Parathyroid adenoma (tissue), 2 donors: Measurements from ENCODE around the gene CAMTA1.

ENCODE experiments used
- H2AFZ ChIP-seq: fragments of 300-600 bp; sonication (generic); one replicate; pipeline ENCODE4 v1.7.0; 2017; ENCODE audit warnings: antibody characterized with exemption, mild to moderate bottlenecking
- H3K27ac ChIP-seq: fragments of 300-600 bp; sonication (generic); one replicate; pipeline ENCODE4 v1.7.0; 2017
- H3K27me3 ChIP-seq: fragments of 300-600 bp; sonication (generic); one replicate; pipeline ENCODE4 v1.7.0; 2017; ENCODE audit warnings: low read length; ENCODE audit not compliant: control insufficient read depth, insufficient read depth
- H3K36me3 ChIP-seq: fragments of 300-600 bp; sonication (generic); one replicate; pipeline ENCODE4 v1.7.0; 2017; ENCODE audit warnings: low read length; ENCODE audit not compliant: control insufficient read depth, insufficient read depth
- H3K4me1 ChIP-seq: fragments of 300-600 bp; sonication (generic); one replicate; pipeline ENCODE4 v1.7.0; 2017; ENCODE audit warnings: control low read depth
- H3K4me2 ChIP-seq: fragments of 300-600 bp; sonication (generic); one replicate; pipeline ENCODE4 v1.7.0; 2017; ENCODE audit warnings: low read length
- H3K4me3 ChIP-seq: fragments of 300-600 bp; sonication (generic); one replicate; pipeline ENCODE4 v1.7.0; 2017; ENCODE audit warnings: low read depth, low read length
- H3K79me2 ChIP-seq: fragments of 300-600 bp; sonication (generic); one replicate; pipeline ENCODE4 v1.7.0; 2017; ENCODE audit warnings: control low read depth
- H3K9ac ChIP-seq: fragments of 300-600 bp; sonication (generic); one replicate; pipeline ENCODE4 v1.7.0; 2017; ENCODE audit warnings: mild to moderate bottlenecking
- H3K9me3 ChIP-seq: fragments of 300-600 bp; sonication (generic); one replicate; pipeline ENCODE4 v1.7.0; 2017; ENCODE audit warnings: low read length; ENCODE audit not compliant: control insufficient read depth
- TF ChIP-seq, protein P1 (sequence below): fragments of 300-600 bp; sonication (generic); IDR thresholded peaks from one replicate; pipeline ENCODE4 v1.7.0; 2017; ENCODE audit warnings: antibody characterized with exemption, mild to moderate bottlenecking
- donor health status: primary hyperparathyroidism.

CAMTA1 gene

DNA sequence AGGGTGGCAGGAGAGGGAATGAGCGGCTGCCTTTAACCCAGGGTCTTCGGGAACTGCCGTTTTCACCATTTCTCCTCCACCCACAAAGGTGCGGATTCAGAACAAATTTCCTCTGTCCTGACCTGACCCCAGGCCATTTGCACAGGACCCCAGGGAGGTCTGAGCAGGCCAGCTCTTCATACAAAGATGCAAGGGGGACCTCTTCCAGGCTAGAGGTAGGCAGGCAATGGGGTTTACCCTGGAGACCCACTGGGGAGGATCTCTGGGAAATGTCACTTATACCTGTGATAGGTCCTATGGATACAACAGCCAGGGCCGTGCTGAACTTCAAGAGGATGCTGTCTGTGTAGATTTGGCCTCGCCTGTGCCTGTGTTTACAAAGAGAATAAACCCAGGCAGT lies 896.1 kb downstream of the CAMTA1 start:
- Histone ChIP-seq H3K79me2 (no peaks in the 10 kb centered on the region), H2AFZ (no peak overlapping the region), H3K27me3 (no peaks in the 10 kb centered on the region), H3K4me2 (no peak overlapping the region), H3K27ac (no peak overlapping the region), H3K4me3 (no peak overlapping the region), H3K4me1 (no peaks in the 10 kb centered on the region), H3K9ac (no peak overlapping the region), H3K9me3 (no peaks in the 10 kb centered on the region), H3K36me3 (no peaks in the 10 kb centered on the region)
- TF ChIP-seq, protein P1, sequence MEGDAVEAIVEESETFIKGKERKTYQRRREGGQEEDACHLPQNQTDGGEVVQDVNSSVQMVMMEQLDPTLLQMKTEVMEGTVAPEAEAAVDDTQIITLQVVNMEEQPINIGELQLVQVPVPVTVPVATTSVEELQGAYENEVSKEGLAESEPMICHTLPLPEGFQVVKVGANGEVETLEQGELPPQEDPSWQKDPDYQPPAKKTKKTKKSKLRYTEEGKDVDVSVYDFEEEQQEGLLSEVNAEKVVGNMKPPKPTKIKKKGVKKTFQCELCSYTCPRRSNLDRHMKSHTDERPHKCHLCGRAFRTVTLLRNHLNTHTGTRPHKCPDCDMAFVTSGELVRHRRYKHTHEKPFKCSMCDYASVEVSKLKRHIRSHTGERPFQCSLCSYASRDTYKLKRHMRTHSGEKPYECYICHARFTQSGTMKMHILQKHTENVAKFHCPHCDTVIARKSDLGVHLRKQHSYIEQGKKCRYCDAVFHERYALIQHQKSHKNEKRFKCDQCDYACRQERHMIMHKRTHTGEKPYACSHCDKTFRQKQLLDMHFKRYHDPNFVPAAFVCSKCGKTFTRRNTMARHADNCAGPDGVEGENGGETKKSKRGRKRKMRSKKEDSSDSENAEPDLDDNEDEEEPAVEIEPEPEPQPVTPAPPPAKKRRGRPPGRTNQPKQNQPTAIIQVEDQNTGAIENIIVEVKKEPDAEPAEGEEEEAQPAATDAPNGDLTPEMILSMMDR = no peak

GRCh38 chr1:7683521-7683920 lies 898.3 kb downstream of the CAMTA1 start:
- no peak overlapping the region for H2AFZ ChIP-seq
- H3K27me3 ChIP-seq = no peaks in the 10 kb centered on the region
- H3K9me3 ChIP-seq = no peaks in the 10 kb centered on the region
- no peak overlapping the region for H3K27ac ChIP-seq
- H3K79me2 ChIP-seq = no peaks in the 10 kb centered on the region
- no peak overlapping the region for H3K4me3 ChIP-seq
- H3K36me3 ChIP-seq = no peaks in the 10 kb centered on the region
- no peak overlapping the region for H3K9ac ChIP-seq
- TF ChIP-seq, protein P1 = no peak
- no peak overlapping the region for H3K4me2 ChIP-seq
- no peaks in the 10 kb centered on the region for H3K4me1 ChIP-seq

DNA sequence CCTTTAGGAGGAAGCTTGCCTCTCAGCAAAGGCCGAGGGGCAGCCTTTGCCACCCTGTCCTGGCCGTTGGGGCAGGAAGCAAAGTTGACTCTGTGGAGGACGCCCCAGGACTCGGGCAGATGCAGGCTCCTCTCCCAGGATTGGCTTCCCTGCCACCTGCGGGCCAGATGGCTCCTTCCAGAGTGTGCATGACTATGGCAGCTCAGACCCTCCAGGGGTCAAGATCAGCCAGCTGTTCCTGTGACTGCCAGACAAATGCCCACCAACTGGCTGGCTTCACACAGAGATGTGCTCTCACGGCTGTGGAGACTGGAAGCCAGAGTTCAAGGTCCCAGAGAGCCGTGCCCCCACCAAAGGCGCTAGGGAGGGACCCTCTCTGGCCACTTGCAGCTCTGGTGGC lies 898.9 kb downstream of the CAMTA1 start:
- Histone ChIP-seq H3K4me1 (no peaks in the 10 kb centered on the region), H3K27me3 (no peaks in the 10 kb centered on the region), H3K79me2 (no peaks in the 10 kb centered on the region), H3K27ac (no peak overlapping the region), H3K4me2 (no peak overlapping the region), H2AFZ (no peak overlapping the region), H3K9ac (no peak overlapping the region), H3K36me3 (no peaks in the 10 kb centered on the region), H3K9me3 (no peaks in the 10 kb centered on the region), H3K4me3 (no peak overlapping the region)
- TF ChIP-seq, protein P1 = no peak

DNA sequence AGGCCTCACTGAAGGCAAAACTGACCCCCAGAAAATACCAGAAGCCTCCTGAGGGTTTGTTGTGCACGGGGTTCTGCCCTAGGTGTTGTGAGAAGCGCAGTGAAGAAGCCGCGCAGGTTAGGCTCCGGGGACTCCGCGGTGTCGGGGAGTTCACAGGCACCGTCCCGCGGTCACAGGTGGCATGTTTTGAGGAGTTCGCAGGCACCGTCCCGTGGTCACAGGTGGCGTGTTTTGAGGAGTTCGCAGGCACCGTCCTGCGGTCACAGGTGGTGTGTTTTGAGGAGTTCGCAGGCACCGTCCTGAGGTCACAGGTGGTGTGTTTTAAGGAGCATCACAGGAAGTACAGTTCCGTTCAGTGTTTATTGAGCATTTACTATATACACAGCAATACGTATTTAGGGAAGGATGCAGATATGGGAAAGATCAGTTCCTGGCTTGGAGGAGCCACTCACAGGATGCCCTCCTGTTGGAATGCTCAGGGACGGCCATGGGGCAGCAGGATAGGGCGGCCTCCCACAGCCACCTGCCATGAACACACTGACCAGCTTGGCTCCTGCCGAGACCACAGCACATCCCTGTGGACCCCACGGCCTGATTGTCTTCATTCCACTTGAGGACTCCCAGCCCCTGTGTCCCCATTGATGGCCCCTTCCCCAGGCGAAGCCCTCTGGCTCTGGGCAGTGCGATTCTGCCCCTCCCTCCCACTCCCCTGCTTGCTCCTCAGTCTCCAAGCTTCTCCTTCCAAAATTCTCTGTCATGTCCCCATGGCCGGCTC lies 899.8 kb downstream of the CAMTA1 start:
- no peaks in the 10 kb centered on the region for H3K4me1 ChIP-seq
- TF ChIP-seq, protein P1 = no peak
- H3K27ac ChIP-seq = no peak overlapping the region
- H3K9ac ChIP-seq = no peak overlapping the region
- H3K4me3 ChIP-seq = no peak overlapping the region
- H3K79me2 ChIP-seq = no peaks in the 10 kb centered on the region
- no peaks in the 10 kb centered on the region for H3K9me3 ChIP-seq
- no peaks in the 10 kb centered on the region for H3K36me3 ChIP-seq
- H2AFZ ChIP-seq = no peak overlapping the region
- no peaks in the 10 kb centered on the region for H3K27me3 ChIP-seq
- no peak overlapping the region for H3K4me2 ChIP-seq

DNA sequence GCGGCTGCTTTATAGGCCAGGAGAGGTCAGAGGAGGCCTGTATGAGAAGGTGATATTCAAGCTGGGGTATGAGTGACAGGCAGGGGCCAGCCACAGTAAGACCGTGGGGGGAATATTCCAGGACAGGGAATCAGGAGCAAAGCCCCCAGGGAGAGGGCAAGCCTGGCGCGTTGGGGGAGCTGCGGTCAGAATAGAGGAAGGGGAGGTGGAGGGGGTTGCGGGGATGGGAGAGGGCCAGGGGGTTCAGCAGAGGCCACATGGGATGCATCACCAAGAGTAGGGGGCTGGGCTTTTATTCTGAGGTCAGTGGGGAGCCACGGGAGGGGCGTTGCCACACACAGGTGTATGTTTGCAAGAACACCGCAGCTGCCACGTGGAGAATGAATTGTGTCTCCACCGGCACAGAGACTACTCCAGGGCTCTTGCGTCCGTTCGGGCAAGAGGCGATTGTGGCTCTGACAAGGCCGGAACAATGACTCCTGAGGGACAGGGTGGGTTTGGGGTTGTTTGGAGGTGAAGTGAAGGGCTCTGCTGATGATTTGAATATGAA lies 901.1 kb downstream of the CAMTA1 start:
- Histone ChIP-seq H3K9me3 (no peaks in the 10 kb centered on the region), H3K79me2 (no peaks in the 10 kb centered on the region), H3K36me3 (no peaks in the 10 kb centered on the region), H3K4me2 (no peak overlapping the region), H3K4me3 (no peak overlapping the region), H3K27me3 (no peaks in the 10 kb centered on the region), H2AFZ (no peak overlapping the region), H3K27ac (no peak overlapping the region), H3K9ac (no peak overlapping the region), H3K4me1 (no peaks in the 10 kb centered on the region)
- TF ChIP-seq, protein P1 = no peak
